ENCODE measurements around the gene SLC44A2.

Gene SLC44A2

DNA sequence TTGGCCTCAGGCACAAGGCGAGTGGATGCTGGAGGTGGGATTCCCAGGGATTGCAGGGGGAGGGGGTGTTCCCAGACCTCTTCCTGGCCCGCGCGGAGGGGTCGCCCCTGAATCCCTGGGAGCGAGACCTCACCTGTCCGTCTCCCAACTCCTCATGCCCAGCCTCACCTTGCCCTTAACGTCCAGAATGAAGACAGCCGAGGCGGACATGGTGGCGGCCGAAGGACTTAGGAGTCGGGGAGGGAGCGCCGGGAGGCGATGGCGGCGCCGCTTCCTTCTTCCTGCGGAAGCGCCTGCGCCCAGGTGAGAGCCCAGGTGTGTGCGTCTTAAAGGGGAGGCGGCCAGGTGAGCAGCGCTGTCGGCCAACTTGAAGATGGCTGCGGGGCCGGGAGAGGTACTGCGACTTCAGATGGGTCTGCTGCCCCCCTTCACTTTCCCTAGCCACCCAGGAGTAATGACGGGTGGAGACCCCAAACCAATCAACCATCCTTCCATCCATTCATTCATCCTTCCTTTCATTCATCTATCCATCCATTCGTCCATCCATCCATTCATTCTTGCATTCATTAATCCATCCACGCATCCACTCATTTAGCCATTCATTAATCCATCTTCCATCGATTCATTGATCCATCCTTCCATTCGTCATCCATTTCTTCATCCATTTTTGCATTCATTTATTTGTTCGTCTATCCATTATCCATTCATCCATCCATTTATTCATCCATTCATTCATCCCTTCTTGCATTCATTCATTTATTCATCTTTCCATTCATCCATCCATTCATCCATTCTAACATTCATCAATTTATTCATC, 38.1 kb upstream of the SLC44A2 start, which contains the start of gene AP1M2:
TSS of gene AP1M2 (minus strand) at position 291 of the 817 bp plus-strand sequence. CDS start at position 210, 81 bp downstream.
- H2AFZ ChIP-seq (ENCODE audit: low read depth, low read length, severe bottlenecking): no peak within 1 kb of the TSS
- H3K79me2 ChIP-seq (ENCODE audit: insufficient read depth, low read length): no peaks in the 10 kb centered on the region
- H3K9me3 ChIP-seq (ENCODE audit: insufficient read depth, low read length): no peaks in the 10 kb centered on the region
- no peak within 1 kb of the TSS for H3K27ac ChIP-seq (ENCODE audit: low read depth, low read length)
- no peaks in the 10 kb centered on the region for H3K36me3 ChIP-seq (ENCODE audit: low read length)
- H3K27me3 ChIP-seq (ENCODE audit: low read length): no peaks in the 10 kb centered on the region
- H3K9me2 ChIP-seq (replicated peaks; ENCODE audit: insufficient read depth, low read length): no peaks in the 10 kb centered on the region
- H3K4me2 ChIP-seq (ENCODE audit: low read depth, low read length, poor library complexity, severe bottlenecking): no peak within 1 kb of the TSS
- no peaks in the 10 kb centered on the region for H4K20me1 ChIP-seq (ENCODE audit: low read depth, low read length)
- TF ChIP-seq EZH2phosphoT487 (conservative IDR thresholded peaks at IDR 0.05; ENCODE audit: low read length): no peak
- TF ChIP-seq, protein P1, sequence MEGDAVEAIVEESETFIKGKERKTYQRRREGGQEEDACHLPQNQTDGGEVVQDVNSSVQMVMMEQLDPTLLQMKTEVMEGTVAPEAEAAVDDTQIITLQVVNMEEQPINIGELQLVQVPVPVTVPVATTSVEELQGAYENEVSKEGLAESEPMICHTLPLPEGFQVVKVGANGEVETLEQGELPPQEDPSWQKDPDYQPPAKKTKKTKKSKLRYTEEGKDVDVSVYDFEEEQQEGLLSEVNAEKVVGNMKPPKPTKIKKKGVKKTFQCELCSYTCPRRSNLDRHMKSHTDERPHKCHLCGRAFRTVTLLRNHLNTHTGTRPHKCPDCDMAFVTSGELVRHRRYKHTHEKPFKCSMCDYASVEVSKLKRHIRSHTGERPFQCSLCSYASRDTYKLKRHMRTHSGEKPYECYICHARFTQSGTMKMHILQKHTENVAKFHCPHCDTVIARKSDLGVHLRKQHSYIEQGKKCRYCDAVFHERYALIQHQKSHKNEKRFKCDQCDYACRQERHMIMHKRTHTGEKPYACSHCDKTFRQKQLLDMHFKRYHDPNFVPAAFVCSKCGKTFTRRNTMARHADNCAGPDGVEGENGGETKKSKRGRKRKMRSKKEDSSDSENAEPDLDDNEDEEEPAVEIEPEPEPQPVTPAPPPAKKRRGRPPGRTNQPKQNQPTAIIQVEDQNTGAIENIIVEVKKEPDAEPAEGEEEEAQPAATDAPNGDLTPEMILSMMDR (IDR thresholded peaks at IDR 0.05; ENCODE audit: insufficient read depth, low read length, poor library complexity, severe bottlenecking): no peak
- H3K4me3 ChIP-seq (ENCODE audit: insufficient read depth, low read length, poor library complexity, severe bottlenecking): no peak within 1 kb of the TSS
- H3K9ac ChIP-seq (ENCODE audit: low read length): no peak within 1 kb of the TSS
- no peaks in the 10 kb centered on the region for H3F3A ChIP-seq (ENCODE audit: insufficient read depth)

DNA sequence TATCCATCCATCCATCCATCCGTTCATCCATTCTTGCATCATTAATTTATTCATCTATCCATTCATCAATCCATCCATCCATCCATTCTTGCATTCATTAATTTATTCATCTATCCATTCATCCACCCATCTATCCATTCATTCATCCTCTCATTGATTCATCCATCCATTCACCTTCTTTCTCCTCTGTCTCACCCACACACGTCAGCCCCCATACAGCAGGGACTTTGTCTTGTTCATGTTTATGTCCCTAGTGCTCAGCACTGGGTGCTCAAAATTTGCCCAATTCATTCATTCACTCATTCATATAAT, 37.6 kb upstream of the SLC44A2 start:
- Histone ChIP-seq H3K4me2 (ENCODE audit: low read depth, low read length, poor library complexity, severe bottlenecking) (no peak overlapping the region), H3K36me3 (ENCODE audit: low read length) (no peaks in the 10 kb centered on the region), H3K9me3 (ENCODE audit: insufficient read depth, low read length) (no peaks in the 10 kb centered on the region), H3K79me2 (ENCODE audit: insufficient read depth, low read length) (no peaks in the 10 kb centered on the region), H3K27me3 (ENCODE audit: low read length) (no peaks in the 10 kb centered on the region), H3K4me3 (ENCODE audit: insufficient read depth, low read length, poor library complexity, severe bottlenecking) (no peak overlapping the region), H3K9ac (ENCODE audit: low read length) (no peak overlapping the region), H3F3A (ENCODE audit: insufficient read depth) (no peaks in the 10 kb centered on the region), H3K27ac (ENCODE audit: low read depth, low read length) (no peak overlapping the region), H4K20me1 (ENCODE audit: low read depth, low read length) (no peaks in the 10 kb centered on the region), H3K9me2 (replicated peaks; ENCODE audit: insufficient read depth, low read length) (no peaks in the 10 kb centered on the region), H2AFZ (ENCODE audit: low read depth, low read length, severe bottlenecking) (no peak overlapping the region)
- no peak for TF ChIP-seq EZH2phosphoT487 (conservative IDR thresholded peaks at IDR 0.05; ENCODE audit: low read length)
- TF ChIP-seq, protein P1 (IDR thresholded peaks at IDR 0.05; ENCODE audit: insufficient read depth, low read length, poor library complexity, severe bottlenecking): no peak

DNA sequence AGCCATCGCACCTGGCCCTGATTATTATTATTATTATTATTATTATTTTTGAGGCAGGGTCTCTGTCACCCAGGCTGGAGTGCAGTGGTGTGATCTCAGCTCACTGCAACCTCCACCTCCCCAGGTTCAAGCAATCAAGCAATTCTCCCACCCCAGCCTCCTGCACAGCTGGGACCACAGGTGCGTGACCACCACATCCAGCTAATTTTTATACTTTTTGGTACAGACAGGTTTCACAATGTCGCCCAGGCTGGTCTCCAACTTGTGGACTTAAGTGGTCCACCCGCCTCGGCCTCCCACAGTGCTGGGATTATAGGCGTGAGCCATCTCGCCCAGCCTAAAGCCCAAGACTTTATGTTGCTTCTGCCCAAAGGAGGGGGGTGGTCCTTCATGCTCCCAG, 32.2 kb upstream of the SLC44A2 start:
- no peaks in the 10 kb centered on the region for H3K36me3 ChIP-seq (ENCODE audit: low read length)
- no peak overlapping the region for H3K9ac ChIP-seq (ENCODE audit: low read length)
- H3K9me2 ChIP-seq (replicated peaks; ENCODE audit: insufficient read depth, low read length): no peaks in the 10 kb centered on the region
- no peak overlapping the region for H3K4me2 ChIP-seq (ENCODE audit: low read depth, low read length, poor library complexity, severe bottlenecking)
- no peaks in the 10 kb centered on the region for H3K27me3 ChIP-seq (ENCODE audit: low read length)
- no peaks in the 10 kb centered on the region for H3F3A ChIP-seq (ENCODE audit: insufficient read depth)
- no peaks in the 10 kb centered on the region for H4K20me1 ChIP-seq (ENCODE audit: low read depth, low read length)
- H3K79me2 ChIP-seq (ENCODE audit: insufficient read depth, low read length): no peaks in the 10 kb centered on the region
- TF ChIP-seq, protein P1 (IDR thresholded peaks at IDR 0.05; ENCODE audit: insufficient read depth, low read length, poor library complexity, severe bottlenecking): no peak
- TF ChIP-seq EZH2phosphoT487 (conservative IDR thresholded peaks at IDR 0.05; ENCODE audit: low read length): no peak
- no peak overlapping the region for H2AFZ ChIP-seq (ENCODE audit: low read depth, low read length, severe bottlenecking)
- H3K9me3 ChIP-seq (ENCODE audit: insufficient read depth, low read length): no peaks in the 10 kb centered on the region
- H3K4me3 ChIP-seq (ENCODE audit: insufficient read depth, low read length, poor library complexity, severe bottlenecking): no peak overlapping the region
- H3K27ac ChIP-seq (ENCODE audit: low read depth, low read length): no peak overlapping the region

Data from SU-DHL-6 (cell line).